ENCODE data around the gene TMIE. TPM values are rescaled to one million over a fixed set of nuclear protein-coding genes. Genes with fewer than 3 reads are reported as not detected.

TMIE gene
- total and polyA plus RNA-seq, 10 of the 15 experiments (the other 5 are each of a cell fraction or from before 2014, with no cell fraction given), result not detected

- no peaks in the 10 kb centered on the region for H3K9me3 ChIP-seq (replicated peaks; ENCODE audit: control insufficient read depth, insufficient read depth, low read length)
- in situ Hi-C loops (cut with MboI), result no loop called here
- no peaks in the 10 kb centered on the region; a peak in 1 of 4 replicates for H3K27me3 ChIP-seq (replicated peaks in 1 of 2; ENCODE audit: control insufficient read depth in 2 of 2, insufficient read depth in 2 of 2, low read length in 1 of 2)
- TF ChIP-seq RAD21 (IDR thresholded peaks at IDR 0.05; ENCODE audit: insufficient read depth, low read depth, low read length), result 0 out of 2 replicates have a peak, but pooled peaks have one; percentile 17
- no peak for TF ChIP-seq SUZ12 (IDR thresholded peaks at IDR 0.05; ENCODE audit: unreplicated experiment)
- H3K4me2 ChIP-seq (ENCODE audit: control insufficient read depth, insufficient read depth), result no peak overlapping the region
- no peak; the same call in 1 of the 3 replicates for ATAC-seq
- BruUV-seq (replicated peaks), result no TSS peak
- intact Hi-C loops (cut with micrococcal nuclease; ENCODE audit: unreplicated experiment), result no loop called here
- no peaks in the 10 kb centered on the region for H3K79me2 ChIP-seq (ENCODE audit: control insufficient read depth, insufficient read depth, low read length)
- no peak overlapping the region for H2AFZ ChIP-seq (ENCODE audit: control insufficient read depth, low read depth, low read length)
- ChIA-PET RAD21 (ENCODE audit: unreplicated experiment) (no interaction called here), CTCF (no interaction called here), POLR2A (interaction anchor here (0.7 kb wide), 1 partner anchor 195 kb away, joined by 4 read pairs; no protein-coding TSS in a partner anchor), SMC1A (ENCODE audit: uncharacterized antibody, unreplicated experiment) (no interaction called here)
- FAIRE-seq, result no peak
- H3K27ac ChIP-seq (ENCODE audit: control insufficient read depth, insufficient read depth), result no peak overlapping the region
- no peaks in the 10 kb centered on the region for H3K4me1 ChIP-seq (ENCODE audit: control insufficient read depth, insufficient read depth, low read length)
- no peaks in the 10 kb centered on the region for H4K20me1 ChIP-seq (ENCODE audit: control insufficient read depth, insufficient read depth)
- DNase-seq (ENCODE audit: low read depth, low spot score), result no peak
- WGBS (ENCODE audit: insufficient coverage, insufficient replicate concordance, low lambda C conversion rate, missing lambda C conversion rate), result 14% methylated on average over 4 of the region's 4 CpGs
- no peaks in the 10 kb centered on the region for H3K36me3 ChIP-seq (ENCODE audit: control insufficient read depth in 2 of 2, insufficient read depth in 2 of 2, low read length in 1 of 2)
- no peak overlapping the region for H3K9ac ChIP-seq (ENCODE audit: control insufficient read depth, insufficient read depth, low read length)
- H3K4me3 ChIP-seq, result no peak overlapping the region
Observed at GRCh38 chr3:46734773-46735172, 33.6 kb downstream of the TMIE start.

- H3K4me1 ChIP-seq (ENCODE audit: control insufficient read depth, insufficient read depth, low read length), result no peaks in the 10 kb centered on the region
- 54% methylated on average over 20 of the region's 20 CpGs for WGBS (ENCODE audit: insufficient coverage, insufficient replicate concordance, low lambda C conversion rate, missing lambda C conversion rate)
- FAIRE-seq (no peak), DNase-seq (ENCODE audit: low read depth, low spot score) (no peak), ATAC-seq (no peak)
- ChIA-PET RAD21 (ENCODE audit: unreplicated experiment) (no interaction called here), POLR2A (no interaction called here), CTCF (interaction anchor here (0.6 to 1.3 kb wide), 2 partner anchors 83 to 111 kb away, joined by 3 read pairs; no protein-coding TSS in a partner anchor), SMC1A (ENCODE audit: uncharacterized antibody, unreplicated experiment) (no interaction called here)
- no peak overlapping the region for H3K27ac ChIP-seq (ENCODE audit: control insufficient read depth, insufficient read depth)
- no peak overlapping the region for H3K9ac ChIP-seq (ENCODE audit: control insufficient read depth, insufficient read depth, low read length)
- no peak overlapping the region for H3K4me2 ChIP-seq (ENCODE audit: control insufficient read depth, insufficient read depth)
- intact Hi-C loops (cut with micrococcal nuclease; ENCODE audit: unreplicated experiment), result no loop called here
- in situ Hi-C loops (cut with MboI), result no loop called here
- no peaks in the 10 kb centered on the region for H4K20me1 ChIP-seq (ENCODE audit: control insufficient read depth, insufficient read depth)
- no peaks in the 10 kb centered on the region for H3K36me3 ChIP-seq (ENCODE audit: control insufficient read depth in 2 of 2, insufficient read depth in 2 of 2, low read length in 1 of 2)
- BruUV-seq (replicated peaks), result no TSS peak
- no peaks in the 10 kb centered on the region for H3K9me3 ChIP-seq (replicated peaks; ENCODE audit: control insufficient read depth, insufficient read depth, low read length)
- TF ChIP-seq EED (IDR thresholded peaks at IDR 0.05; ENCODE audit: low read depth) (no peak), FOXM1 (IDR thresholded peaks at IDR 0.05; ENCODE audit: low read depth, low read length) (no peak)
- no peak overlapping the region for H3K4me3 ChIP-seq
- no peaks in the 10 kb centered on the region for H3K79me2 ChIP-seq (ENCODE audit: control insufficient read depth, insufficient read depth, low read length)
- no peaks in the 10 kb centered on the region; a peak in 1 of 4 replicates for H3K27me3 ChIP-seq (replicated peaks in 1 of 2; ENCODE audit: control insufficient read depth in 2 of 2, insufficient read depth in 2 of 2, low read length in 1 of 2)
- H2AFZ ChIP-seq (ENCODE audit: control insufficient read depth, low read depth, low read length), result no peak overlapping the region
Observed at GRCh38 chr3:46736006-46736872, 35.0 kb downstream of the TMIE start.

Data from GM12878 (cell line).